ENCODE data around the gene RGS18.

The RGS18 gene

GRCh38 chr1:192158181-192158580 lies at the start of gene RGS18:
Gene RGS18 (plus strand): TSS chr1:192158462. CDS start chr1:192158638, 176 bp downstream.
- Histone ChIP-seq H3K79me2 (ENCODE audit: insufficient read depth, low read length) (peaks cover 31% of the 10 kb centered on the region), H4K20me1 (ENCODE audit: insufficient read depth, low read length, poor library complexity, severe bottlenecking) (no peaks in the 10 kb centered on the region), H3K27me3 (ENCODE audit: insufficient read depth, low read length, poor library complexity, severe bottlenecking) (no peaks in the 10 kb centered on the region), H3K4me3 (ENCODE audit: low read length, poor library complexity, severe bottlenecking) (peak within 1 kb of the TSS; percentile 74), H3K4me2 (ENCODE audit: low read depth, low read length, poor library complexity, severe bottlenecking) (peak within 1 kb of the TSS; percentile 82), H3K9me3 (ENCODE audit: insufficient read depth, low read depth, low read length) (no peaks in the 10 kb centered on the region), H2AFZ (ENCODE audit: low read length) (no peak within 1 kb of the TSS), H3F3A (ENCODE audit: low read depth) (peaks cover 7% of the 10 kb centered on the region; the same call in 1 of the 2 replicates), H3K9me2 (replicated peaks; ENCODE audit: low read depth, low read length) (no peaks in the 10 kb centered on the region), H3K9ac (ENCODE audit: low read depth, low read length, poor library complexity, severe bottlenecking) (peak within 1 kb of the TSS; percentile 90), H3K4me1 (ENCODE audit: insufficient read depth, low read length, poor library complexity, severe bottlenecking) (peaks cover 58% of the 10 kb centered on the region), H3K36me3 (ENCODE audit: insufficient read depth, low read length) (no peaks in the 10 kb centered on the region)
- TF ChIP-seq CTCF (conservative IDR thresholded peaks at IDR 0.05; ENCODE audit: low read length) (no peak), EZH2phosphoT487 (IDR thresholded peaks at IDR 0.05; ENCODE audit: borderline replicate concordance) (no peak)

GRCh38 chr1:192109576-192109975 lies 48.7 kb upstream of the RGS18 start:
- TF ChIP-seq EZH2phosphoT487 (IDR thresholded peaks at IDR 0.05; ENCODE audit: borderline replicate concordance) = no peak
- TF ChIP-seq CTCF (conservative IDR thresholded peaks at IDR 0.05; ENCODE audit: low read length) = no peak
- H3F3A ChIP-seq (ENCODE audit: low read depth) = no peaks in the 10 kb centered on the region
- H3K4me1 ChIP-seq (ENCODE audit: insufficient read depth, low read length, poor library complexity, severe bottlenecking) = peaks cover 12% of the 10 kb centered on the region
- no peak overlapping the region for H3K9ac ChIP-seq (ENCODE audit: low read depth, low read length, poor library complexity, severe bottlenecking)
- no peaks in the 10 kb centered on the region for H3K9me3 ChIP-seq (ENCODE audit: insufficient read depth, low read depth, low read length)
- H2AFZ ChIP-seq (ENCODE audit: low read length) = no peak overlapping the region
- no peaks in the 10 kb centered on the region for H3K79me2 ChIP-seq (ENCODE audit: insufficient read depth, low read length)
- no peaks in the 10 kb centered on the region for H3K27me3 ChIP-seq (ENCODE audit: insufficient read depth, low read length, poor library complexity, severe bottlenecking)
- H3K4me3 ChIP-seq (ENCODE audit: low read length, poor library complexity, severe bottlenecking) = no peak overlapping the region
- no peaks in the 10 kb centered on the region for H3K36me3 ChIP-seq (ENCODE audit: insufficient read depth, low read length)
- no peaks in the 10 kb centered on the region for H4K20me1 ChIP-seq (ENCODE audit: insufficient read depth, low read length, poor library complexity, severe bottlenecking)
- H3K9me2 ChIP-seq (replicated peaks; ENCODE audit: low read depth, low read length) = no peaks in the 10 kb centered on the region
- H3K4me2 ChIP-seq (ENCODE audit: low read depth, low read length, poor library complexity, severe bottlenecking) = no peak overlapping the region

- no peak overlapping the region for H3K4me2 ChIP-seq (ENCODE audit: low read depth, low read length, poor library complexity, severe bottlenecking)
- peaks cover 15% of the 10 kb centered on the region for H3K4me1 ChIP-seq (ENCODE audit: insufficient read depth, low read length, poor library complexity, severe bottlenecking)
- H3K9me3 ChIP-seq (ENCODE audit: insufficient read depth, low read depth, low read length) = no peaks in the 10 kb centered on the region
- H3F3A ChIP-seq (ENCODE audit: low read depth) = no peaks in the 10 kb centered on the region
- no peak overlapping the region for H3K9ac ChIP-seq (ENCODE audit: low read depth, low read length, poor library complexity, severe bottlenecking)
- H3K9me2 ChIP-seq (replicated peaks; ENCODE audit: low read depth, low read length) = no peaks in the 10 kb centered on the region
- no peak overlapping the region for H2AFZ ChIP-seq (ENCODE audit: low read length)
- no peaks in the 10 kb centered on the region for H3K27me3 ChIP-seq (ENCODE audit: insufficient read depth, low read length, poor library complexity, severe bottlenecking)
- H3K36me3 ChIP-seq (ENCODE audit: insufficient read depth, low read length) = no peaks in the 10 kb centered on the region
- H3K79me2 ChIP-seq (ENCODE audit: insufficient read depth, low read length) = no peaks in the 10 kb centered on the region
- TF ChIP-seq CTCF (conservative IDR thresholded peaks at IDR 0.05; ENCODE audit: low read length) = no peak
- no peak for TF ChIP-seq EZH2phosphoT487 (IDR thresholded peaks at IDR 0.05; ENCODE audit: borderline replicate concordance)
- no peak overlapping the region for H3K4me3 ChIP-seq (ENCODE audit: low read length, poor library complexity, severe bottlenecking)
- H4K20me1 ChIP-seq (ENCODE audit: insufficient read depth, low read length, poor library complexity, severe bottlenecking) = no peaks in the 10 kb centered on the region
Observed at GRCh38 chr1:192115000-192115399, 43.3 kb upstream of the RGS18 start.
